Stomach (tissue), 4 donors: ENCODE data around the gene MAOA.

ENCODE experiments used
- EP300 ChIP-seq: sonication (generic); formaldehyde crosslinking; IDR thresholded peaks from one replicate; pipeline ENCODE4 v1.6.1; 2017; ENCODE audit warnings: antibody characterized with exemption
- POLR2A ChIP-seq, 4 donors: fragments of 450-650 bp; IDR thresholded peaks; one replicate each; pipeline ENCODE4 v1.6.1; 2016; ENCODE audit warnings: antibody characterized with exemption in 4 of 4, control low read depth in 2 of 4, mild to moderate bottlenecking in 1 of 4, moderate library complexity in 1 of 4
- TF ChIP-seq, protein P1 (sequence below), 7 experiments: fragments of 450-650 bp in 4 of 7; fragments of 200-600 bp in 3 of 7; sonication (generic) in 3 of 7; IDR thresholded peaks; one replicate each; pipeline ENCODE4 v1.5.1; 2016 to 2019; ENCODE audit warnings: antibody characterized with exemption in 7 of 7, control low read depth in 2 of 7, mild to moderate bottlenecking in 1 of 7

DNA sequence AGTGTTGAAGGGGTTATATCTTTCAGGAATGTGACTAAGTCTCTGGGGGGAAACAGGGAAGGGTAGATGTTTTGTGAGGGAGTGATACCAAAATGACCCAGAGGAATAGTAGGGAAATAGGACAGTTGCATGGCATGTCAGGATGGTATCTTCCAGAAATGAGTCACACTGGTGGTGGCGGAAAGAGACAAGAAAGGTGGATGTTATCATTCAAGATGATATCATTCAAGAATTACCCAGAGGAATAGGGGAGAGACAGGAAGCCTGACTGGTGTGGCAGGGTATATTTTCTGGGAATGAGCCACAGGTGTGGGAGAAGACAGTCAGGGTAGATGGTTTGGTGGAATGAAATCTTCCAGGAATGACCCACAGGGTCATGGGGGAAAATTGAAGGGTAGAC, 61.1 kb downstream of the MAOA start:
- TF ChIP-seq EP300 (no peak), POLR2A (IDR thresholded peaks at IDR 0.05) (no peak)
- TF ChIP-seq, protein P1, sequence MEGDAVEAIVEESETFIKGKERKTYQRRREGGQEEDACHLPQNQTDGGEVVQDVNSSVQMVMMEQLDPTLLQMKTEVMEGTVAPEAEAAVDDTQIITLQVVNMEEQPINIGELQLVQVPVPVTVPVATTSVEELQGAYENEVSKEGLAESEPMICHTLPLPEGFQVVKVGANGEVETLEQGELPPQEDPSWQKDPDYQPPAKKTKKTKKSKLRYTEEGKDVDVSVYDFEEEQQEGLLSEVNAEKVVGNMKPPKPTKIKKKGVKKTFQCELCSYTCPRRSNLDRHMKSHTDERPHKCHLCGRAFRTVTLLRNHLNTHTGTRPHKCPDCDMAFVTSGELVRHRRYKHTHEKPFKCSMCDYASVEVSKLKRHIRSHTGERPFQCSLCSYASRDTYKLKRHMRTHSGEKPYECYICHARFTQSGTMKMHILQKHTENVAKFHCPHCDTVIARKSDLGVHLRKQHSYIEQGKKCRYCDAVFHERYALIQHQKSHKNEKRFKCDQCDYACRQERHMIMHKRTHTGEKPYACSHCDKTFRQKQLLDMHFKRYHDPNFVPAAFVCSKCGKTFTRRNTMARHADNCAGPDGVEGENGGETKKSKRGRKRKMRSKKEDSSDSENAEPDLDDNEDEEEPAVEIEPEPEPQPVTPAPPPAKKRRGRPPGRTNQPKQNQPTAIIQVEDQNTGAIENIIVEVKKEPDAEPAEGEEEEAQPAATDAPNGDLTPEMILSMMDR (IDR thresholded peaks at IDR 0.05), result no peak
